ENCODE data around the gene DPYD.

Gene DPYD

DNA sequence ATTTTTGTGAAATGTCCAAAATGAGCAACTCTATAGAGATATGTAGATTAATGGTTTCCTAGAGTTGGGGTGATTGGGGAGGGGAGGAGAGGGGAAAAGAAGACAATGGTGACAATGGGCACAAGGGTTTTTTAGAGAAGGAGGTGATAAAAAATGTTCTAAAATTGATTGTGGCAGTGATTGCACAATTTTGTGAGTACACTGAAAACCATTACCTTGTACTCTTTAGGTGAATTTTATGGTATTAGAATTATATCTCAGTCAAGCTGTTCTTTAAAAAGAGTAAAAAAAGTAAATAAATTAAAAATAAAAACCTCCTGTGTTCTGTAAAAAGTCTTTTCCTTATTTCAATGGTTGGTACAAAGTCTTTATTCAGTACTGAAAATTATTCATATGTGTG, 869.0 kb downstream of the DPYD start:
- no peak overlapping the region for H3K27ac ChIP-seq
- TF ChIP-seq, protein P1, sequence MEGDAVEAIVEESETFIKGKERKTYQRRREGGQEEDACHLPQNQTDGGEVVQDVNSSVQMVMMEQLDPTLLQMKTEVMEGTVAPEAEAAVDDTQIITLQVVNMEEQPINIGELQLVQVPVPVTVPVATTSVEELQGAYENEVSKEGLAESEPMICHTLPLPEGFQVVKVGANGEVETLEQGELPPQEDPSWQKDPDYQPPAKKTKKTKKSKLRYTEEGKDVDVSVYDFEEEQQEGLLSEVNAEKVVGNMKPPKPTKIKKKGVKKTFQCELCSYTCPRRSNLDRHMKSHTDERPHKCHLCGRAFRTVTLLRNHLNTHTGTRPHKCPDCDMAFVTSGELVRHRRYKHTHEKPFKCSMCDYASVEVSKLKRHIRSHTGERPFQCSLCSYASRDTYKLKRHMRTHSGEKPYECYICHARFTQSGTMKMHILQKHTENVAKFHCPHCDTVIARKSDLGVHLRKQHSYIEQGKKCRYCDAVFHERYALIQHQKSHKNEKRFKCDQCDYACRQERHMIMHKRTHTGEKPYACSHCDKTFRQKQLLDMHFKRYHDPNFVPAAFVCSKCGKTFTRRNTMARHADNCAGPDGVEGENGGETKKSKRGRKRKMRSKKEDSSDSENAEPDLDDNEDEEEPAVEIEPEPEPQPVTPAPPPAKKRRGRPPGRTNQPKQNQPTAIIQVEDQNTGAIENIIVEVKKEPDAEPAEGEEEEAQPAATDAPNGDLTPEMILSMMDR (conservative IDR thresholded peaks at IDR 0.05): no peak
- TF ChIP-seq ZFX (IDR thresholded peaks at IDR 0.05): no peak

DNA sequence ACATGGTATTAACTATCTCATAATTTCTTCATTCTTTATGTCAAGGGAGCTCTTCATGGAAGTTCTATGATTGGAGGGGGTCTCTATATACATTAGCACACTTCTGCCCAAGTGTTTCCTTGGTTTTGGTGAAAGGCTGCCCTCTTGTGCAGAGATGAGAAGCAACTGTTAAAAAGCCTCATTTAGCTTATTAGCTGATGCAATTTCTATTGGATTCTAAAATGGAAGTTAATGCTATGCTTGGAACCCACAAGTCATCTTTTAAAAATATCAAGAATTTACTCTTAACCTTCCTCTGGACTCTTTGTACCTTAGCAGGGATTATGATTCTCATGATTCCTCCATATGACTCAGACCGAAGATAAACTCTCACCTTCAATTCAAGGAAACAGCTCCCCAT, 870.3 kb downstream of the DPYD start:
- no peak overlapping the region for H3K27ac ChIP-seq
- no peak for TF ChIP-seq ZFX (IDR thresholded peaks at IDR 0.05)
- TF ChIP-seq, protein P1 (conservative IDR thresholded peaks at IDR 0.05): peak; percentile 58

DNA sequence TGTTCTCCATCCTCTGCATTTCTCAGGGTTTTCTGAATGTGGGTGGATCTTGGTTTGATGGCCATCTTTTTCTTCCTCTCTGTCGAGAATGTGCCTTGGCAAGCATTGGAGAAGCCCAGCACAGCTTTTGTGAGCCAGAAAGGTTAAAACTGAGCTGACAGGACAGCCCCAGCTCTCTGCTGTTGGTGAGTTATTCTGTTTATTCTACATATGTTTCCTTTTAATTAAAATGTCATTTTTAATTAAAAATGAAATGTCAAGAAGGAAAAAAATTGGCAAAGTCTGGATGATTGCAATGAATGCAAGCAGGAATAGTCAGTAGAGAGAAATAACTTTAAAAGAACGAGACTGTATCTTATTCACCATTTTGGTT, 873.4 kb downstream of the DPYD start:
- TF ChIP-seq, protein P1 (conservative IDR thresholded peaks at IDR 0.05): no peak
- TF ChIP-seq ZFX (IDR thresholded peaks at IDR 0.05): no peak
- H3K27ac ChIP-seq: no peak overlapping the region

DNA sequence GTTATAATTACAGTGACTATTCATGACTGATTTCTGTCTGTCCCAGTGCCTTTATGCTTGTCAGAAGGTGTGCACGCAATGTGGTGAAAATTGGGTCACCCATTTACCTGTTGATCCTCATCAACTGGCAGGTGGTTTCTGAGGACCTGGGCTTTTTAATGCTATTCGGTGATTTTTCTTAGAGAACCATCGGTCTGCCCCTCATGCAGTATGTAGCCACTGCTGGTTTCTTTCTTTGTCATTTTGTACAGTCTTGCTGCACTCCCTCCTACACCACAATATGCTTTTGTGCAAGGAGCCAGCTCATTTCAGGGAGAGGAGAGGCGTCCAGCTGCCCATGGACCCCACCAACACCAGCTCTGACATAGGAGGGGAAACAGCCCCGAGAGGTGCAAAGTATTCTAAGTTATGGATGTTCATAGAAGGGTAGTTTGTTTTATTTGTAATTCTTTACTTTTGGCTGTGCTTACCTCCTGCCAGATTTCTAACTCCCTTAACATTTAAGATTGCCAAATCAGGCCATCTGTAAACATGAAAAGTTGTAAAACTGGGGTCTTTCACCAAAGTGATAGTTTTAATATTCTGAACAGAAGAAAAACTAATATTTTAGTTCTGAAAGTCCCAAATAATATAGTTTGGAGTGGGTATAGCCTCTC, 873.9 kb downstream of the DPYD start:
- TF ChIP-seq, protein P1 (conservative IDR thresholded peaks at IDR 0.05): no peak
- no peak for TF ChIP-seq ZFX (IDR thresholded peaks at IDR 0.05)
- H3K27ac ChIP-seq: no peak overlapping the region

DNA sequence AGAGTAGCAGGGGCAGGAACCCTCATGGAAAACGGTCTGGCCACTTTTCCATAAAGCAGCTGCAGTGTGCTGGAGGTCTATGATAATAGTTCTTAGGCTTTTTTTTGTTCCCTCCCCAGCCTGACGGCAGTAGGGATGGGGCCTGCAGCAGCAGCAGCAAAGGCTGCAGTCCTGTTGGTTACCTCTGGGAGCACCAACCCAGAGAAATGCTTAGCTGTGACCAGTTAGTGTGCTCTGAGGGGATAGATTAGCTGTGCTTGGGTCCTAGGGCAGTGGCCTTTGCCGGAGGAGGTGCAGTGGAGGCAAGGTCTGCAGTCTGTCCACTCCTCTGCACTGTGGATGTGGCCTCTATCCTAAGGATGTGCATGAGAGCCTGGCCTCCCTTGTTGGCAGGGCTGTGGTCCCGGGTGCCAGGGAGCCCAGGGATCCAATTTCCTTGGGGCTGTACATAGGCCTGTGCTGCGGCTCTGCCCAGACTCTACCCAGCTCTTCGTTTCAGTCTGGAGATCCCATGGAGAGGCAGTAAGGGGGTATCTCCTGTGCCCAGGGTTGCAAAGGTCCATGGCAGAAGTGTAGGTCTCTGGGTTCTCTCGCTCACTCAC, 876.6 kb downstream of the DPYD start:
- no peak overlapping the region for H3K27ac ChIP-seq
- no peak for TF ChIP-seq ZFX (IDR thresholded peaks at IDR 0.05)
- TF ChIP-seq, protein P1 (conservative IDR thresholded peaks at IDR 0.05): no peak

DNA sequence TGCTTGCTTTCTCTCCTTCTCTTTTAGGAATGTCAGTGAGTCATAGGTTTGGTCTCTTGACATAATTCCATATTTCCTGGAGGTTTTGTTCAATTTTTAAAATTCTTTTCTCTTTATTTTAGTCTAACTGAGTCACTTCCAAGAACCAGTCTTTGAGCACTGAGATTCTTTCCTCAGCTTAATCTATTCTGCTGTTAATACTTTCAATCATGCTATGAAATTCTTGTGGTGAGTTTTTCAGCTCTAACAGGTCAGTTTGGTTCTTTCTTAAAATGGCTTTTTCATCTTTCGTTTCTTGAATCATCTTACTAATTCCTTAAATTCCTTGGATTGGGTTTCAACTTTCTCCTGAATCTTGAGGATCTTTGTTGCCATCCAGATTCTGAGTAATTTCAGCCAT, 878.3 kb downstream of the DPYD start:
- TF ChIP-seq, protein P1 (conservative IDR thresholded peaks at IDR 0.05): no peak
- TF ChIP-seq ZFX (IDR thresholded peaks at IDR 0.05): no peak
- no peak overlapping the region for H3K27ac ChIP-seq

DNA sequence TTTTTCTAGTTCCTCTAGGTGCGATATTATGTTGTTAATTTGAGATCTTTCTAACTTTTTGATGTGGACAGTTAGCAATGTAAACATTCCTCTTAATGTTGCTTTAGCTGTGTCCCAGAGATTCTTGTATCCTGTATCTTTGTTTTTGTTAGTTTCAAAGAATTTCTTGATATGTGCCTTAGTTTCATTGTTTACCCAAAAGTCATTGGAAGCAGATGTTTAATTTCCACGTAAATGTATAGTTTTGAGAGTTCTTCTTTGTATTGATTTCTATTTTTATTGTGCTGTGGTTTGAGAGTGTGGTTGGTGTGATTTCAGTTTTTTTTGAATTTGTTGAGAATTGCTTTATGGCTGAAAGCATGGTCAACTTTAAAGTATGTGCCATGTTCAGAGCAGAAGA, 879.8 kb downstream of the DPYD start:
- H3K27ac ChIP-seq: no peak overlapping the region
- TF ChIP-seq, protein P1 (conservative IDR thresholded peaks at IDR 0.05): no peak
- no peak for TF ChIP-seq ZFX (IDR thresholded peaks at IDR 0.05)

Measured in C4-2B (cell line).